B cell (primary cell): Measurements from ENCODE around the gene INTS15.

Source experiments
- EZH2 ChIP-seq: IDR thresholded peaks from 2 replicates; pipeline ENCODE4 v1.6.1; 2012; ENCODE audit warnings: borderline replicate concordance, low read depth, mild to moderate bottlenecking, moderate library complexity, low read length; ENCODE audit not compliant: insufficient read depth, poor library complexity, severe bottlenecking
- TF ChIP-seq, protein P1 (sequence below): fragments of 200-600 bp; IDR thresholded peaks from one replicate; pipeline ENCODE4 v1.8.0; 2022; ENCODE audit warnings: antibody characterized with exemption, mild to moderate bottlenecking

DNA sequence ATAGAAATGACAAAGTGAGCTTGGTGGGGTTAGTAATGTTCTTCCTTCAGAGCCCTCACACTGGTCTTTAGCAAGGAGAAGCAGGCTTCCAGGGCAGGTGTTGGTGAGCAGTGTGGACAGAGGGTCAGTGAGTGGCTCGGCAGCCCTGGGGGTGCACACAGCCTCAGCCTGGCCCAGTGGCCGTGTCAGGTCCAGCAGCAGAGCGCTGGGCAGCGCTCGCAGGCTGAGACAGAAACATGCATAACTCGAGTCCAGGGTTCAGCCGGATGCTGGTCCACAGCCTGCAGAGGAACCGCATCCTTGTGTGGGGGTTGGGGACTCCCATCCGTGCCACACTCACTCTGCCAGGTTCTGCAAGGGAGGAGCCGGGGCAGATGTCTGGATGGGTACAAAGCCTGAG, 14.6 kb downstream of the INTS15 start:
- TF ChIP-seq, protein P1, sequence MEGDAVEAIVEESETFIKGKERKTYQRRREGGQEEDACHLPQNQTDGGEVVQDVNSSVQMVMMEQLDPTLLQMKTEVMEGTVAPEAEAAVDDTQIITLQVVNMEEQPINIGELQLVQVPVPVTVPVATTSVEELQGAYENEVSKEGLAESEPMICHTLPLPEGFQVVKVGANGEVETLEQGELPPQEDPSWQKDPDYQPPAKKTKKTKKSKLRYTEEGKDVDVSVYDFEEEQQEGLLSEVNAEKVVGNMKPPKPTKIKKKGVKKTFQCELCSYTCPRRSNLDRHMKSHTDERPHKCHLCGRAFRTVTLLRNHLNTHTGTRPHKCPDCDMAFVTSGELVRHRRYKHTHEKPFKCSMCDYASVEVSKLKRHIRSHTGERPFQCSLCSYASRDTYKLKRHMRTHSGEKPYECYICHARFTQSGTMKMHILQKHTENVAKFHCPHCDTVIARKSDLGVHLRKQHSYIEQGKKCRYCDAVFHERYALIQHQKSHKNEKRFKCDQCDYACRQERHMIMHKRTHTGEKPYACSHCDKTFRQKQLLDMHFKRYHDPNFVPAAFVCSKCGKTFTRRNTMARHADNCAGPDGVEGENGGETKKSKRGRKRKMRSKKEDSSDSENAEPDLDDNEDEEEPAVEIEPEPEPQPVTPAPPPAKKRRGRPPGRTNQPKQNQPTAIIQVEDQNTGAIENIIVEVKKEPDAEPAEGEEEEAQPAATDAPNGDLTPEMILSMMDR: no peak
- TF ChIP-seq EZH2: no peak
